CD14-positive monocyte (primary cell): Measurements from ENCODE around the gene TRMT2A. TPM values are rescaled to one million over a fixed set of nuclear protein-coding genes. Genes with fewer than 3 reads are reported as not detected.

ENCODE experiments used
- DNase-seq, 3 donors: peaks; one replicate each; pipeline ENCODE4 v3.0.0-alpha.2; 2011 to 2022
- H2AFZ ChIP-seq: 2 replicates; pipeline ENCODE4 v1.6.0; 2012; ENCODE audit warnings: mild to moderate bottlenecking, low read depth, low read length, inconsistent platforms; ENCODE audit not compliant: insufficient read depth, poor library complexity, severe bottlenecking
- H3K27ac ChIP-seq, 2 donors: 1 replicate in 1 of 2; 2 replicates in 1 of 2; pipeline ENCODE4 v1.5.1; 2012 to 2013; ENCODE audit warnings: low read length in 2 of 2, control low read depth in 1 of 2, inconsistent platforms in 1 of 2, low read depth in 1 of 2, mild to moderate bottlenecking in 1 of 2
- H3K27me3 ChIP-seq, 2 donors: one replicate each; pipeline versions ENCODE4 v1.6.0 to v1.6.1; 2011 to 2013; ENCODE audit warnings: low read length in 2 of 2; ENCODE audit not compliant: control insufficient read depth in 2 of 2, insufficient read depth in 2 of 2
- H3K36me3 ChIP-seq, 2 donors: replicated peaks in 1 of 2; 1 replicate in 1 of 2; 2 replicates in 1 of 2; pipeline versions ENCODE4 v1.5.1 to v1.6.1; 2012 to 2013; ENCODE audit warnings: low read length in 2 of 2, control low read depth in 1 of 2, inconsistent platforms in 1 of 2, mild to moderate bottlenecking in 1 of 2; ENCODE audit not compliant: insufficient read depth in 2 of 2, control insufficient read depth in 1 of 2
- H3K4me1 ChIP-seq, 2 donors: 1 replicate in 1 of 2; 2 replicates in 1 of 2; pipeline versions ENCODE4 v1.5.1 to v1.6.1; 2012 to 2013; ENCODE audit warnings: low read length in 2 of 2, control low read depth in 1 of 2, inconsistent platforms in 1 of 2, mild to moderate bottlenecking in 1 of 2, moderate library complexity in 1 of 2; ENCODE audit not compliant: insufficient read depth in 2 of 2, control insufficient read depth in 1 of 2
- H3K4me2 ChIP-seq: replicated peaks from 2 replicates; pipeline ENCODE3; 2012; ENCODE audit warnings: low read length, moderate library complexity, mild to moderate bottlenecking; ENCODE audit not compliant: poor library complexity, severe bottlenecking; ENCODE audit errors: extremely low read depth
- H3K4me3 ChIP-seq, 3 experiments: fragments of 200-600 bp in 1 of 3; sonication (generic) in 1 of 3; replicated peaks in 1 of 3; 1 replicate in 2 of 3; 2 replicates in 1 of 3; pipeline ENCODE4 v1.5.1; 2011 to 2013; ENCODE audit warnings: low read length in 3 of 3, mild to moderate bottlenecking in 3 of 3, control low read depth in 2 of 3, low read depth in 2 of 3, inconsistent platforms in 1 of 3, moderate library complexity in 1 of 3
- H3K79me2 ChIP-seq: 2 replicates; pipeline ENCODE4 v1.6.0; 2012; ENCODE audit warnings: mild to moderate bottlenecking, control low read depth, inconsistent platforms, low read length, moderate library complexity; ENCODE audit not compliant: insufficient read depth
- H3K9ac ChIP-seq: 2 replicates; pipeline ENCODE4 v1.6.0; 2017; ENCODE audit warnings: low read length, mild to moderate bottlenecking; ENCODE audit not compliant: insufficient read depth, poor library complexity, severe bottlenecking
- H3K9me3 ChIP-seq, 2 donors: replicated peaks in 1 of 2; 1 replicate in 1 of 2; 2 replicates in 1 of 2; pipeline versions ENCODE4 v1.5.1 to v1.6.1; 2012 to 2013; ENCODE audit warnings: low read length in 2 of 2, control low read depth in 1 of 2; ENCODE audit not compliant: control insufficient read depth in 1 of 2, insufficient read depth in 1 of 2
- H4K20me1 ChIP-seq: 2 replicates; pipeline ENCODE4 v1.6.0; 2012; ENCODE audit warnings: mild to moderate bottlenecking, low read length, control low read depth, moderate library complexity; ENCODE audit not compliant: insufficient read depth
- H3K27ac Mint-ChIP-seq, 7 donors: one replicate each; pipeline ENCODE4 v1.8.0; 2020; ENCODE audit warnings: mild to moderate bottlenecking in 7 of 7, mixed read lengths in 7 of 7, moderate library complexity in 6 of 7, inconsistent platforms in 2 of 7
- H3K27me3 Mint-ChIP-seq, 3 donors: one replicate each; pipeline ENCODE4 v1.8.0; 2021 to 2022; ENCODE audit warnings: low read depth in 3 of 3, mild to moderate bottlenecking in 3 of 3, mixed read lengths in 3 of 3, moderate library complexity in 3 of 3, inconsistent platforms in 1 of 3
- H3K36me3 Mint-ChIP-seq, 2 donors: one replicate each; pipeline ENCODE4 v1.8.0; 2020; ENCODE audit warnings: mixed read lengths in 2 of 2, inconsistent platforms in 1 of 2, mild to moderate bottlenecking in 1 of 2
- H3K4me1 Mint-ChIP-seq: one replicate; pipeline ENCODE4 v1.8.0; 2020; ENCODE audit warnings: mild to moderate bottlenecking, mixed read lengths
- H3K4me3 Mint-ChIP-seq, 2 donors: one replicate each; pipeline ENCODE4 v1.8.0; 2020; ENCODE audit warnings: mild to moderate bottlenecking in 2 of 2, mixed read lengths in 2 of 2, moderate library complexity in 1 of 2
- H3K9me3 Mint-ChIP-seq, 7 donors: one replicate each; pipeline ENCODE4 v1.8.0; 2020 to 2022; ENCODE audit warnings: mixed read lengths in 7 of 7, mild to moderate bottlenecking in 6 of 7, moderate library complexity in 6 of 7, inconsistent platforms in 2 of 7
- WGBS: methylation state at CpG from one replicate; pipeline ENCODE4 v1.1.5; 2013; ENCODE audit warnings: missing lambda C conversion rate; ENCODE audit not compliant: insufficient coverage; 5-methylcytosine and 5-hydroxymethylcytosine counted together
- intact Hi-C, 2 donors: fragments of 100-400 bp; cut with micrococcal nuclease; formaldehyde crosslinking; loops; one replicate each; pipeline versions ENCODE4 v1.15.0 to v1.15.1; 2023
- polyA plus RNA-seq, 3 donors: library from polyadenylated mRNA; depleted of rRNA in 1 of 3; unstranded in 2 of 3; stranded (reverse) in 1 of 3; fragments of 300-500 nt in 2 of 3; fragments of >200 nt in 1 of 3; fragmentation: Illumina TruSeq in 2 of 3; gene quantifications; 1 replicate in 2 of 3; 2 replicates in 1 of 3; pipeline ENCODE4 v1.2.3, GENCODE V29; 2012 to 2021
- TF ChIP-seq, protein P1 (sequence below): fragments of 200-600 bp; IDR thresholded peaks from one replicate; pipeline ENCODE4 v1.8.0; 2022; ENCODE audit warnings: antibody characterized with exemption, mild to moderate bottlenecking

The TRMT2A gene
- polyA plus RNA-seq, 3 donors, result 20.1 to 121 (median 23.5) TPM

DNA sequence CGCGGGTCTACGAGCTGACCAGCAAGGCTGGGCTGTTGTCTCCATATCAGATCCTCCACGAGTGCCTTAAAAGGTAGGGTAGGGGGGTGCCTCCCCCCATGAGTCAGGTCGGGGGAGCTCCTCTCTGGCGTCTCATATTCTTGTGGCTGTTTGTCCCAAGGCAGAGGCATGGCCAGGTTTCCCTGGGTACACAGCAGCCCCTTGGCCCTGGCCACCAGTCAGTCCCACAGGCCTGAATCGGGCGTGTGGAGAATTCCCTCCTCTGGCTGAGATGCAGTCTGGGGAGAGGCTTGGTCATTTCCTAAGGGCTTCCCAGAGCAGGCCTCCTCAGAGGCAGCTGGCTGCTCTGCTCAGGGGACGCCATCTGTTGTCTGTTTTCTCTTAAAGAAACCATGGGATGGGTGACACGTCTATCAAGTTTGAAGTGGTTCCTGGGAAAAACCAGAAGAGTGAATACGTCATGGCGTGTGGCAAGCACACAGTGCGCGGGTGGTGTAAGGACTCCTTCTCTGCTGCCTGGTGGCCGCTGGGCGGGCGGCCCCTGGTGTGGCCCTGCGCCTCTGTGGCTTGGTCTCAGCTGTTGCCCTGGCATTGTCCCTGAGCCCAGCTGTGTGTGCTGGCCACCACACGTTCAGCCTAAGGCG lies 10.7 kb downstream of the TRMT2A start:
- Mint-ChIP-seq H3K4me3 (no peak overlapping the region), H3K27ac (peak overlapping the region in 1 of 7 donors; percentile 4), H3K9me3 (no peaks in the 10 kb centered on the region), H3K4me1 (peaks cover 10% of the 10 kb centered on the region), H3K36me3 (peaks cover 62 to 91% of the 10 kb centered on the region in 2 donors), H3K27me3 (peaks cover 0 to 2% (median 0%) of the 10 kb centered on the region in 3 donors)
- no peak overlapping the region for H3K4me2 ChIP-seq
- H3K36me3 ChIP-seq, result peaks cover 74 to 90% of the 10 kb centered on the region in 2 donors
- TF ChIP-seq, protein P1, sequence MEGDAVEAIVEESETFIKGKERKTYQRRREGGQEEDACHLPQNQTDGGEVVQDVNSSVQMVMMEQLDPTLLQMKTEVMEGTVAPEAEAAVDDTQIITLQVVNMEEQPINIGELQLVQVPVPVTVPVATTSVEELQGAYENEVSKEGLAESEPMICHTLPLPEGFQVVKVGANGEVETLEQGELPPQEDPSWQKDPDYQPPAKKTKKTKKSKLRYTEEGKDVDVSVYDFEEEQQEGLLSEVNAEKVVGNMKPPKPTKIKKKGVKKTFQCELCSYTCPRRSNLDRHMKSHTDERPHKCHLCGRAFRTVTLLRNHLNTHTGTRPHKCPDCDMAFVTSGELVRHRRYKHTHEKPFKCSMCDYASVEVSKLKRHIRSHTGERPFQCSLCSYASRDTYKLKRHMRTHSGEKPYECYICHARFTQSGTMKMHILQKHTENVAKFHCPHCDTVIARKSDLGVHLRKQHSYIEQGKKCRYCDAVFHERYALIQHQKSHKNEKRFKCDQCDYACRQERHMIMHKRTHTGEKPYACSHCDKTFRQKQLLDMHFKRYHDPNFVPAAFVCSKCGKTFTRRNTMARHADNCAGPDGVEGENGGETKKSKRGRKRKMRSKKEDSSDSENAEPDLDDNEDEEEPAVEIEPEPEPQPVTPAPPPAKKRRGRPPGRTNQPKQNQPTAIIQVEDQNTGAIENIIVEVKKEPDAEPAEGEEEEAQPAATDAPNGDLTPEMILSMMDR, result no peak
- H3K9ac ChIP-seq, result no peak overlapping the region
- no peaks in the 10 kb centered on the region for H3K27me3 ChIP-seq
- 90% methylated on average over 15 of the region's 20 CpGs for WGBS
- H3K79me2 ChIP-seq, result peaks cover 9% of the 10 kb centered on the region
- H3K4me1 ChIP-seq, result peaks cover 0 to 9% of the 10 kb centered on the region in 2 donors
- no peak overlapping the region for H2AFZ ChIP-seq
- H3K9me3 ChIP-seq, result no peaks in the 10 kb centered on the region
- H3K4me3 ChIP-seq, result no peak overlapping the region
- no peak for DNase-seq
- intact Hi-C loops, result no loop called here
- peaks cover 3% of the 10 kb centered on the region for H4K20me1 ChIP-seq
- H3K27ac ChIP-seq, result no peak overlapping the region

DNA sequence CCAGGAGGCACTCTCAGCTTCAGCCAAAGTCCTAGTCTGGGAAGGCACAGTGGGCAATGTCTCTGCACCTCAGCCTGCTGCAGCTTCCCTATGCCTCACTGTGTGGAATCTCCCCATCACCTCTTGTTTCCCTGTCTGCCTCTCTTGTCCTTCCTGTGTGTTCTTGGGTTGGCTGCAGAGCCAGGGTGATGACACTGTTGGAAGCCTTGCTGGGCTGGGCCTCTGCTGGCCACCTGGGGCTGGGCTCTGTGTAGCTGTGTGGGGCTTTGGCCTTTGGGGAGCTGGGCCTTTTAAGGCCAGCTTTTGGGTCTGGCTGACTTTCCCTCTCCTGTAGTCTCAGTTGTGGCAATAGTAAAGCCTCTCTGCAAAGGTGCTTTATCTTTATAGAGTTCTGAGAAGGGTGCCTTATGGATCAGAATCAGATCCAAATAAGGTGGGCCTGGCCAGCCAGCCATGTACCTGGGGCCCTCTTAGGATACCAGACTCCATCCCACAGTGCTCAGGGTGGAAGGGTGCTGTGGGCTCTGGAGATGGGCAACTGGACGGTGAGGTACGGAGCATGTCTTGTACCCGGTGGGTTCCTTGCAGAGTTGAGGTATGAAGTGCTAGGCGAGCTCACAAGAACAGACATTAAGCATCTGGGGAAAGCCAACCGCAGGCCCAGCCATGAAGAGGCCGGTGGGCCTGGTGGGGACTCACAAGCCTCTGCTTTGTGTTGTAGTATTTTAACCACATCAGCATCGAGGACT lies 11.4 kb downstream of the TRMT2A start:
- no peak overlapping the region for H3K4me3 Mint-ChIP-seq

More for the DNA sequence above, 11.4 kb downstream of the TRMT2A start:
- no peak overlapping the region for H3K9ac ChIP-seq
- H3K36me3 ChIP-seq, result peaks cover 77 to 88% of the 10 kb centered on the region in 2 donors
- H3K27ac ChIP-seq, result peak overlapping the region in 1 of 2 donors; percentile 41
- H3K4me2 ChIP-seq, result no peak overlapping the region
- peaks cover 0 to 9% of the 10 kb centered on the region in 2 donors for H3K4me1 ChIP-seq
- H3K27me3 ChIP-seq, result no peaks in the 10 kb centered on the region
- WGBS, result 100% methylated on average over 5 of the region's 7 CpGs
- peaks cover 13% of the 10 kb centered on the region for H3K4me1 Mint-ChIP-seq
- peaks cover 3% of the 10 kb centered on the region for H4K20me1 ChIP-seq
- H3K79me2 ChIP-seq, result peaks cover 9% of the 10 kb centered on the region
- TF ChIP-seq, protein P1, result no peak
- H3K27me3 Mint-ChIP-seq, result peaks cover 0 to 2% (median 1%) of the 10 kb centered on the region in 3 donors
- H3K9me3 ChIP-seq, result no peaks in the 10 kb centered on the region
- H2AFZ ChIP-seq, result no peak overlapping the region
- no peak for DNase-seq
- H3K36me3 Mint-ChIP-seq, result peaks cover 63 to 91% of the 10 kb centered on the region in 2 donors
- H3K9me3 Mint-ChIP-seq, result no peaks in the 10 kb centered on the region
- intact Hi-C loops, result no loop called here
- H3K27ac Mint-ChIP-seq, result peak overlapping the region in 2 of 7 donors; percentile 50 to 56
- H3K4me3 ChIP-seq, result no peak overlapping the region
